ENCODE data around the gene IER5.
"Not testable (repeated sequence)": the region's sequence is repeated elsewhere in the genome, so short reads cannot be mapped to it uniquely, and the experiment has no call there.

The IER5 gene

GRCh38 chr1:181088079-181089016 lies at the start of gene IER5:
TSS of gene IER5 (plus strand) at chr1:181088700. CDS start at chr1:181088903, 203 bp downstream.
- peak; percentile 99 for DNase-seq

- DNase-seq = no peak
These were observed 48.1 kb upstream of the IER5 start for GRCh38 chr1:181040284-181040865.

GRCh38 chr1:181043025-181043888 lies 45.2 kb upstream of the IER5 start:
- DNase-seq = peak; percentile 73 to 78

GRCh38 chr1:181044449-181044966 lies 44.0 kb upstream of the IER5 start:
- DNase-seq = no peak

- DNase-seq = not testable (repeated sequence)
These were observed 42.6 kb upstream of the IER5 start for GRCh38 chr1:181045946-181046345.

- DNase-seq = no peak
These were observed 39.1 kb upstream of the IER5 start for GRCh38 chr1:181049378-181049777.

GRCh38 chr1:181050922-181051321 lies 37.6 kb upstream of the IER5 start:
- DNase-seq = no peak

GRCh38 chr1:181056560-181056959 lies 31.9 kb upstream of the IER5 start:
- no peak for DNase-seq

- no peak for DNase-seq
These were observed 31.4 kb upstream of the IER5 start for GRCh38 chr1:181057079-181057478.

GRCh38 chr1:181059435-181059834 lies 29.1 kb upstream of the IER5 start:
- no peak for DNase-seq

- no peak for DNase-seq
These were observed 28.4 kb upstream of the IER5 start for GRCh38 chr1:181060066-181060465.

- not testable (repeated sequence) for DNase-seq
These were observed 27.6 kb upstream of the IER5 start for GRCh38 chr1:181060947-181061346.

GRCh38 chr1:181061487-181061886 lies 27.0 kb upstream of the IER5 start:
- no peak for DNase-seq

GRCh38 chr1:181061891-181062835 lies 26.3 kb upstream of the IER5 start:
- no peak for DNase-seq

GRCh38 chr1:181062836-181063428 lies 25.6 kb upstream of the IER5 start:
- DNase-seq = no peak

GRCh38 chr1:181064011-181064623 lies 24.4 kb upstream of the IER5 start:
- no peak for DNase-seq

- no peak for DNase-seq
These were observed 23.8 kb upstream of the IER5 start for GRCh38 chr1:181064702-181065101.

- DNase-seq = no peak
These were observed 14.9 kb upstream of the IER5 start for GRCh38 chr1:181073638-181074037.

- no peak for DNase-seq
These were observed 12.6 kb upstream of the IER5 start for GRCh38 chr1:181075766-181076350.

GRCh38 chr1:181076852-181077251 lies 11.6 kb upstream of the IER5 start:
- no peak for DNase-seq
